GM13976 (cell line): Measurements from ENCODE around the gene PEAR1.

Experiments used
- DNase-seq: peaks from one replicate; pipeline ENCODE4 v3.0.0; 2012; ENCODE audit warnings: low spot score
- in situ Hi-C: fragments of 300-500 bp; cut with MboI; formaldehyde crosslinking; loops from one replicate; pipeline ENCODE4 v1.12.0; 2022; ENCODE audit warnings: low sequenced_read_pairs, mixed read lengths, inconsistent platforms; ENCODE audit not compliant: unreplicated experiment
- TF ChIP-seq, protein P1 (sequence below): IDR thresholded peaks from 2 replicates; pipeline ENCODE4 v1.5.1; 2012; ENCODE audit warnings: borderline replicate concordance, mild to moderate bottlenecking; ENCODE audit not compliant: insufficient read depth; ENCODE audit errors: extremely low read depth, missing control alignments, control extremely low read depth

The PEAR1 gene

DNA sequence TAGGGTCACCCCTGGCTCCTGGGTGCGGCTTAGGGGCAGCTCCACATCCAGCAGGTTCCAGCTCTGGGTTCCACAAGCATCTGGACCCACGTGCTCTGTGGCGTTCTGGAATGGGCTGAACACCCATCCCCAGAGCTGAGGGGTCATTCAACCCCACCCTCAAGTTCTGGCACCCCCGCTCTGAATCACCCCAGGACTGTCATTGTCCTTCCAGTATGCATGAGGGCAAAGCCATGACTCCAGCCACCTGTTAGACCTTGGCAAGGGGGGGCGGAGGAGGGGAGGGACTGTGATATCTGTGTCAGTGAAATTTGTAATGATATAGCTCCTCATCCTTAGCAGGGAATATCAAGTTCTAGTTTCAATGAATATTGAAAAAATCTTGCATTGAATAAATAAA, 46.9 kb upstream of the PEAR1 start:
- in situ Hi-C loops = no loop called here
- TF ChIP-seq, protein P1, sequence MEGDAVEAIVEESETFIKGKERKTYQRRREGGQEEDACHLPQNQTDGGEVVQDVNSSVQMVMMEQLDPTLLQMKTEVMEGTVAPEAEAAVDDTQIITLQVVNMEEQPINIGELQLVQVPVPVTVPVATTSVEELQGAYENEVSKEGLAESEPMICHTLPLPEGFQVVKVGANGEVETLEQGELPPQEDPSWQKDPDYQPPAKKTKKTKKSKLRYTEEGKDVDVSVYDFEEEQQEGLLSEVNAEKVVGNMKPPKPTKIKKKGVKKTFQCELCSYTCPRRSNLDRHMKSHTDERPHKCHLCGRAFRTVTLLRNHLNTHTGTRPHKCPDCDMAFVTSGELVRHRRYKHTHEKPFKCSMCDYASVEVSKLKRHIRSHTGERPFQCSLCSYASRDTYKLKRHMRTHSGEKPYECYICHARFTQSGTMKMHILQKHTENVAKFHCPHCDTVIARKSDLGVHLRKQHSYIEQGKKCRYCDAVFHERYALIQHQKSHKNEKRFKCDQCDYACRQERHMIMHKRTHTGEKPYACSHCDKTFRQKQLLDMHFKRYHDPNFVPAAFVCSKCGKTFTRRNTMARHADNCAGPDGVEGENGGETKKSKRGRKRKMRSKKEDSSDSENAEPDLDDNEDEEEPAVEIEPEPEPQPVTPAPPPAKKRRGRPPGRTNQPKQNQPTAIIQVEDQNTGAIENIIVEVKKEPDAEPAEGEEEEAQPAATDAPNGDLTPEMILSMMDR = no peak
- no peak for DNase-seq

DNA sequence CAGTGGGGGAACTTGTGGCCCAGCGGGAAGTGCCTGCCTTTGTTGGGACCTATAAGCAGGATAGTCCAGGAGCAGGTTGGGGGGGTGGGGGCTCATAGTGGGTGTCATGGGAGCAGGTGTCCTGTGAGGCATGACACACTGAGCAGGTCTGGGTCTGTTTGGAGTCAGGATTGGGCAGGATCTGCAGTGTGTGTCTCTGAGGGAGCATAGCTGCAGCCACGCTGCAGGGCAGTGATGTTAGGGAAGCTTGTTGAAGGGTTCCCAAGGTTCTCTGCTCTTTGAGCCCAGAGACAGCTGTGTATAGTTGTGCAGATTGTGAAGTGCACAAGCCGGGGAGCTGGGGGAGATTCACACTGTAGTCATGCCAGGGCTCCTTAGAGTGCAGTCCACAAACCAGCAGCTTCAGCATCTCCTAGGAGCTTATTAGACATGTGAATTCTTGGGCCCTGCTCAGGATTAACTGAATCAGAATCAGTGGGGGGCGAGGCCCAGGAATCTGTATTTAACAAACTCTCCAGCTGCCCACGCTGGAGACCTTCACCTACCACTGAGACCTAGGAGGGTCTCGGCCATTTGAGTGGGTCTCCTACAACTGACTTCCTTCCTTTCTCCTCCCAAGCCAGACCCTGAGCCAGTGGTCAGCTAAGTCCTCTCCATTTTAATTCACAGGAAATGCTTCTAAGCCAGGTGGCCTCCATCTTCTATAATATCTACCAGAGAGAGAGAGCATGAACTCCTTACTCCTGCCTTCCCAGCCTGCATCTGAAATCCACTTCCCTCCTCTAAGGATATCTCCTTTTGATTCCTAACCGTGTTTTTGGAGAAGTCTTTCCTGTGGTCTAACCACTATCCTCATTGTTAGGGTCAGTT, 45.7 kb upstream of the PEAR1 start:
- TF ChIP-seq, protein P1 = no peak
- DNase-seq = no peak
- in situ Hi-C loops = no loop called here

DNA sequence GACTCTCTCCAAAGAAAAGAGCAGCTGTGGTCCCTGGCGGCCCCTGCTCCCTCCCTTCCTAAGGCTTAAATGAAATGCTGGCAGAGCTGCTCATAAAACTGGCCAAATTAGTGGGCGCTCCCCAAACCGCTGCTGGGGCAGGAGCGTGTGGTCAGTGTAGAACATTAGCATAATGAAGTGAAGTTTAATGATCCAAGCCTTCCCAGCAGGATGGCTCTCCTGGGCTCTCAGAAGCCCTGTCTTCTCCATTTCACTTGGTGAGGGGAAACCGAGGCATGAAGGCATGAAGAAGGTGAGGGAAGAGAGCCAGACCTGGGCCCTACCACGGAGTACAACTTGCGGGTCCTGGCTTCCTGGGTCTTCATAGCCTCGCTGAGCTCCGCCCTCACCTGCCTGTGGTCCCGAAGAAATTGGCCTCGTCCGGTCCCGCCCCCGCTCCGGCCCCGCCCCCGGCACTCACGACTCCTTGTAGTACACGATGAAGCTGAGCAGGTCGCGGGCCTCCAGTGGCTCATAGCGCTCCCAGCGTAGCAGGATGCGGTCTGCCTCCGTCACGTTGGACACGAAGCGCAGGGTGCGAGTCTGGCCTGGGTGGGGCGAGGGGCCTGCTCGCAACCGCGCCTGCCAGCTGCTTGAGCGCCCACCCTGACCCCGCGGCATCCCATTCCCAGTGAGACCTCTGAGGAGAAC, 44.9 kb upstream of the PEAR1 start:
- TF ChIP-seq, protein P1 = no peak
- no peak for DNase-seq
- in situ Hi-C loops = no loop called here

DNA sequence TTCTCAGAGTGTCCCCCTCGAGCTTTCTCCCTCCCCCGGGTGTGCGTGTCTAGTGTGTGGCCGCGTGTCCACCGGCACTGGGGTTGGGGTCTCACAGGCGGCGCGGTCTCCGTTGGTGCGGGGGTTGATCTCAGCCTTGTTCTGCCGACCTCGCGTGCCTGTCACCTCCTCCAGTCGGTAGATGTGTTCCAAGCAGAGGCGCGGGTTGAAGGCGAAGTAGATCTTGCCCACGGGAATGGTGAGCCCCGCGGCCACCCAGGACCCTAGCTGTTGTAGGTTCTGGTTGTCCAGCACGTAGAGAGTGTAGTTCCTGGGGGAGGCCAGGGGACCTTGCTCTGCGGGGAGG, 44.4 kb upstream of the PEAR1 start:
- no peak for DNase-seq
- in situ Hi-C loops = no loop called here
- TF ChIP-seq, protein P1 = no peak

DNA sequence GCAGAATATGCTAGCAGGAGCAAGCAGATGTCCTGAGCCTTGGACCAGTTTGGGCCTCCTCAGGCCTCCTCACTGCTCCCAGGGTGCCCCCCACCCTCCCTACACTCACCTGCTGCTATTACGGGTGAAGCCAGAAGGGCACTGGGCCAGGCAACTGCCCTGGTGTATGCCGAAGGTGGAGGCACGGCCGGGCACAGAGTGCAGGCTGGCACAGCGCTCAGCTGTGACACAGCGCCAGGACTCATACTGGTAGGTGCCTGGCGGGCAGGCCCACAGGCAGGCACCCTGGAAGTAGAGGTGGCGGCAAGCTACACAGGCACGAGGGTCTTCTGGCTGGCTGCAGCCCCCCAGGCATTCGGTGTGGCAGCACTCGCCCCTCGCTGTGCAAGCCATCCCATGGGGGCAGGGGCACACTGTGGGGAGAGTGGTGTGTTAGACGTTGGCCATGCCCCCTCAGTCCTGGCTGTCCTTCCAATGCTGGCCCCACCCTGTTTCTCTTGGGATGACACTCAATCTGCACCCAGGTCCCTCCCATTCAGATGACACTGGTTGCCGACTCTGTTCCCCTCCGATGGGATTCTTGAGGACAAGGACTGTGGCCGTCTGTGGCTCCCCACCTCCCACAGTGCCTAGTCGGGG, 41.6 kb upstream of the PEAR1 start:
- no peak for DNase-seq
- TF ChIP-seq, protein P1 = no peak
- in situ Hi-C loops = no loop called here

DNA sequence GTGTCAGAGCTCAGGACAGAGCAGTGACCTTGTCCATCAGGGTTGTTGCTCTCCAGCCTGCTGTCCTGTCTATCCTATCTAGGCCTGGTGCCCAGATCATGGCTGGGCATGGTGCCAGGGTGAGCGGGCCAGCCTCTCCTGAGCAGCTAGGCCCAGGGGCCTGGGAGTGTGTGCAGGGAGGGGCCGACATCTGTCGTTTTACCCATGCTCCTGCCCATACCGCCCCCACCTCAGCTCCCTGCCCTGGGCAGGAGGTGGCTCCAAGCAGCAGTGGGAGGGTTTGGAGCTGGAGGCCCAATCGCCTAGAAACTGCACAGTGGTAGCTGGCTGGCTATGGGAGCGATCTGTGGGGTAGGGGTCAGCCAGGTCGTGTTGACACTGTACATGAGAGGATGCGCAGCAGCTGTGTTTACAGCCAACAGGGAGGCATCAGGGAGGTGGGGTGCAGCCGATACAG, 41.1 kb upstream of the PEAR1 start:
- in situ Hi-C loops = no loop called here
- TF ChIP-seq, protein P1 = no peak
- DNase-seq = no peak
